Lower leg skin (tissue), 4 donors: Measurements from ENCODE around the gene REP15. TPM values are rescaled to one million over a fixed set of nuclear protein-coding genes. Genes with fewer than 3 reads are reported as not detected.

ENCODE experiments used
- DNase-seq, 2 donors: peaks; one replicate each; pipeline ENCODE4 v3.0.0-alpha.2; 2019; ENCODE audit warnings: low spot score in 2 of 2
- H3K4me3 ChIP-seq: fragments of 200-600 bp; sonication (generic); 2 replicates; pipeline ENCODE4 v1.5.1; 2017; ENCODE audit warnings: mild to moderate bottlenecking, low read depth; ENCODE audit not compliant: poor library complexity, severe bottlenecking
- CTCF ChIP-seq, 3 donors: fragments of 450-650 bp; IDR thresholded peaks; one replicate each; pipeline ENCODE4 v1.5.1; 2016; ENCODE audit warnings: antibody characterized with exemption in 3 of 3, mild to moderate bottlenecking in 3 of 3, moderate library complexity in 2 of 3
- POLR2A ChIP-seq, 2 donors: fragments of 450-650 bp; IDR thresholded peaks; one replicate each; pipeline ENCODE4 v1.6.1; 2016 to 2017; ENCODE audit warnings: antibody characterized with exemption in 2 of 2, mild to moderate bottlenecking in 1 of 2, moderate library complexity in 1 of 2
- WGBS, 2 donors: methylation state at CpG; one replicate each; pipeline ENCODE4 v1.1.5; 2018; 5-methylcytosine and 5-hydroxymethylcytosine counted together
- intact Hi-C: fragments of 100-400 bp; cut with DNase I; formaldehyde crosslinking; loops from one replicate; pipeline ENCODE4 v1.15.0; 2023; ENCODE audit warnings: low total_unique reads
- total RNA-seq, 4 donors: library from RNA; depleted of rRNA; stranded (reverse); fragments of >200 nt; gene quantifications; one replicate each; pipeline ENCODE4 v1.1.0, GENCODE V29; 2016

The REP15 gene
- total RNA-seq, 4 donors from 2014 or later = 0.55 to 3.5 (median 0.83) TPM

- 0 to 1% methylated on average over 11 of the region's 11 CpGs for WGBS, 2 donors
- TF ChIP-seq CTCF (IDR thresholded peaks at IDR 0.05) = no peak
- TF ChIP-seq POLR2A (IDR thresholded peaks at IDR 0.05) = no peak
- no peak for DNase-seq
- intact Hi-C loops = no loop called here
- peak overlapping the region; percentile 87 for H3K4me3 ChIP-seq
Measured at GRCh38 chr12:27711317-27711682, 15.1 kb downstream of the REP15 start.

GRCh38 chr12:27711967-27712366 lies 15.7 kb downstream of the REP15 start:
- H3K4me3 ChIP-seq = no peak overlapping the region
- no peak for DNase-seq
- WGBS, 2 donors = 74 to 77% methylated on average over 2 of the region's 2 CpGs
- intact Hi-C loops = no loop called here
- TF ChIP-seq POLR2A (IDR thresholded peaks at IDR 0.05) (no peak), CTCF (IDR thresholded peaks at IDR 0.05) (no peak)

DNA sequence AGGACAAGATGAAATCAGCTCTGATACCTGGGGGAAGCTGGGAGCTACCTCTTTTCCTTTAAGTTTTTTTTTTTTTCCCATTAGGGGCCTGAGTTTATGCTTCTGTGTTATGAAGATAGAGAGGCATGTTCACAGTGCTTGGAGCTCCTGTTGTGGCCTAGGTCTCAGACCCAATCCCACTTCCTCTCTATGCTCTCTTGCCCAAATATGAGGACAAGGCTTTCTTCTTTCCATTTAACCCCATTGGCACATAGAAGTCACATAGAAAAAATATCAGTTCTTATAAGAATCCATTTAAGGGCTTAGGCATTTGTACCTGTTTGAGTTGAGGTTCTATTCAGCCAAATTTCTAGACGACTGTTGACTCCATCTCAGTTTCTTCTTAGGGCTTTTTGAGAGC lies 27.0 kb downstream of the REP15 start:
- 82 to 85% methylated on average over 1 of the region's 1 CpG for WGBS, 2 donors
- DNase-seq = no peak
- no peak overlapping the region for H3K4me3 ChIP-seq
- intact Hi-C loops = no loop called here
- TF ChIP-seq CTCF (IDR thresholded peaks at IDR 0.05) = no peak

DNA sequence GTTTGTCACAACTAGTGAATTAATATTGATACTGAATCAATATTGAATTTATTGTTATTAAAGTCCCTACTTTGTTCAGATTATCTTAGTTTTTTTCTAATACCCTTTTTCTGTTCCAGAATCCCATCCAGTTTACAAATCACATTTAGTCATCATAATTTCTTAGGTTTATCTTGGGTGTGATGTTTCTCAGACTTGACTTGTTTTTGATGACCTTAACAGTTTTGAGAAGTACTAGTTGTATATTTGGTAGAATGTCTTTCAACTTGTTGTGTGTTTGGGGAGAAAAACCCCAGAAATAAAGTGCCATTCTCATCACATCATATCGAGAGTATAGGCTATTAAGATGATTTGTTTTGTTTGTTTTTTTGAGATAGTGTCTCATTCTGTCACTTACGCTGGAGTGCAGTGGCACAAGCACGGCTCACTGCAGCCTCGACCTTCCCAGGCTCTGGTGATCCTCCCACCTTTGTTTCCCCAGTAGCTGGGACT lies 33.9 kb downstream of the REP15 start:
- no peak overlapping the region for H3K4me3 ChIP-seq
- intact Hi-C loops = loop anchor here (10.0 kb wide), 2 partner anchors 95 to 215 kb away; no protein-coding TSS in a partner anchor
- no peak for DNase-seq
- no peak for TF ChIP-seq POLR2A (IDR thresholded peaks at IDR 0.05)
- no peak for TF ChIP-seq CTCF (IDR thresholded peaks at IDR 0.05)
- WGBS, 2 donors = 92 to 97% methylated on average over 4 of the region's 4 CpGs

DNA sequence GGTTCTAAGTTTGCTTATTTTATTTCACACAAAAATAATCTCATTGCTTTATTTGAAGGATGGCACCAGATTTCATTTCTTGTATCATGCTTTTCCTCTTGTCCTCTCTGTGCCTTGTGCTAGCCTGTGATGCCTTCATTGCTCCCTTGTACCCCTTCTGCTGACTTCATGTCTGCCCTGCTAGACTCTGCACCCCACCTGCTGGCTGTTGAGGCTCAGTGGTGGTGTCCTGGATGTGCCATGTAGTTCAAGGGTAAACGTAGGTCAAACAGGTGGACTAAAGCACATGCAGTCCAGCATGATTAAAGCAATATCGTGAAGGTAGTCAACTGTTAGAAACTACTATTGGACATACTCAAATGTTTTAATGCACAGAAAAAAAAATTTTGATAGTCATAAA lies 36.0 kb downstream of the REP15 start:
- TF ChIP-seq CTCF (IDR thresholded peaks at IDR 0.05) = no peak
- no peak for DNase-seq
- 67 to 72% methylated on average over 2 of the region's 2 CpGs for WGBS, 2 donors
- no peak overlapping the region for H3K4me3 ChIP-seq
- intact Hi-C loops = loop anchor here (10.0 kb wide), 2 partner anchors 93 to 213 kb away; no protein-coding TSS in a partner anchor

GRCh38 chr12:27733052-27733656 lies 36.9 kb downstream of the REP15 start:
- 25 to 28% methylated on average over 3 of the region's 3 CpGs for WGBS, 2 donors
- no peak overlapping the region for H3K4me3 ChIP-seq
- intact Hi-C loops = loop anchor here (10.0 kb wide), 2 partner anchors 92 to 212 kb away; no protein-coding TSS in a partner anchor
- no peak for DNase-seq
- TF ChIP-seq POLR2A (IDR thresholded peaks at IDR 0.05) (no peak), CTCF (IDR thresholded peaks at IDR 0.05) (peak in 1 of 3 donors; percentile 46)
